NCI-H446 (cell line): ENCODE results near the gene GINS1.

Source experiments
- DNase-seq, 2 experiments: peaks; one replicate each; lab custom pipeline; 2025; lab: John Stamatoyannopoulos, UW

The GINS1 gene

DNA sequence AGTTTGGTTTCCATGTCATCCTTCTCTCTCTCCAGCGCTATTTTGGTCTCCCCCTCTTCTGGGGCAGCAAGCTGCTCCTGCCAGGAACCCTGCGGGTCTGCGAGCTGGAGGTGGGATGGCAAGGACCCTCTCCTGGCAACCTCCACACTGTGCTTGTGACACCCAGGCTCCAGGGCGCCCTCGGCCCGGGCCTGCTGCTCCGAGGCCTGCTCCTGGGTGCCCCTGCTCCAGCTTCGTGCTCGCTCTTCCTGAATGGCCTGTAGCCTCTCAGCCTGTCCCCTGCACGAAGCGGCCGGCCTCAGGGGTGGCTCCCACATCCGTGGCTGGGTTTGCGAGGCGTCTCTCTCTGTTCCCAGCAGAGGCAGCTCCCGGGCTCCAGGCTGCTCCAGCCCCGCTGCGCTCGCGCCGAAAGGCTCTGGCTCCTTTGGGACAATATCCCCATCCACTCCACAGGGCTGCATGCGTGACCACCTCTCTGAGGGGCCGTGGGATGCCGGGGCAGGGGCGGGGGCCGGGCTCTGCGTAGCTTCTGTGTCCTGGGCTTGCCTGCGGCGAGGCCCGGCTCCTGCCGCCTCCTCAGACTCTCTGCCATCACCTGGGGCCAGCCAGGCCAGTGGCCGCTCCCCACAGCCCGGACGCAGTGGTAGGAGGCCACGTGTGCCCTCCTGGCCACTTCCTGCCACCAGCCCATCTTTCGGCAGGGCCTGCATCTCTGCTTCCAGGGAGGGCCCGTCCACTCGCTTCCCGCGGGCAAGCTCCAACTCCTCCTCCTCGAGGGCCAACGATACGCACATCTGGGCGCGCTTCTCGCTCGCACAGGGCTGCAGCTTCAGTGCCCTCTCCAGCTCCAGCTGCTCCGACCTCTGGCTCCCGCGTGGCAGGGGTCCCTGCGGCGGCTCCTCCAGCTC, 68.9 kb downstream of the GINS1 start:
- no peak for DNase-seq

DNA sequence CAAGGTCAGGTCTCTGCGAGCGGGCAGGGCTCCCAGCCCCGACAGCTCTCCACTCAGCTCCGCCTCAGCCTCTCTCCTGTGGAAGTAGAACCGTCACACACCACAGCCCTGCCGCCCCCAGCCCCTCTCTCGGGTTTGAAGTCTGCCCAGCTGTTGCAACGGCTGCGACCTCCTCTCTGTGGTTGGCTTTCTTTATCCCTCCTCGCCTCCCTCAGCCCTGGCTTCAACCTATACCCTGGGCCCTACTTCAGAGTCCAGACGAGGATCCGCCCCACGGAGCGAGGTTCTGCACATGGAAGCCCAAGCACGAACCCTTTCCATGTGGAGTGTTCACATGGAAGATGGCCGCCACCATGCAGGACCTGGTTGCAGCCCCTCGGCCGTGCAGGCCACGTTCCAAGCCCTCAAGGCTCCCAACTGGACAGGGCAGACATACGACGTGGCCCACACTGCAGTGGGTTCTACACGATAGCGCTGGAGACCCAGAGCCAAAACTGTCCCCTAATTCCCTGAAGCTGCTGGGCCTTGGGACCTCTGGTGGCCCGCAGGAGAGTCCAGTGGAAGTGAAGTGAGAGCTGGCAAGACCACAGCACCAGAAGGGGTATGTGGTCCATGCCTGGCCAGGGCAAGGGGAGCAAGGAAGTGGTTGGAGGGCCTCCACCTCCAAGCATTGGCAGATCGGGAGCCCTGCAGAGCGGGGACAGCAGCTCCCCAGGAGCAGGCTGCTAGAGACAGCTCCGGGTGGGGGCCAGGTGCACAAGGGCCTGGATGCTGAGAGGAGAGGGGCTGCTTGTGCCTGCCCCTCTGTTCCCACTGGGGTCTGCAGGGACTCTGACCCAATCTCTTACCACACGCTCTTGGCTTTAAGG, 69.8 kb downstream of the GINS1 start:
- DNase-seq = no peak

DNA sequence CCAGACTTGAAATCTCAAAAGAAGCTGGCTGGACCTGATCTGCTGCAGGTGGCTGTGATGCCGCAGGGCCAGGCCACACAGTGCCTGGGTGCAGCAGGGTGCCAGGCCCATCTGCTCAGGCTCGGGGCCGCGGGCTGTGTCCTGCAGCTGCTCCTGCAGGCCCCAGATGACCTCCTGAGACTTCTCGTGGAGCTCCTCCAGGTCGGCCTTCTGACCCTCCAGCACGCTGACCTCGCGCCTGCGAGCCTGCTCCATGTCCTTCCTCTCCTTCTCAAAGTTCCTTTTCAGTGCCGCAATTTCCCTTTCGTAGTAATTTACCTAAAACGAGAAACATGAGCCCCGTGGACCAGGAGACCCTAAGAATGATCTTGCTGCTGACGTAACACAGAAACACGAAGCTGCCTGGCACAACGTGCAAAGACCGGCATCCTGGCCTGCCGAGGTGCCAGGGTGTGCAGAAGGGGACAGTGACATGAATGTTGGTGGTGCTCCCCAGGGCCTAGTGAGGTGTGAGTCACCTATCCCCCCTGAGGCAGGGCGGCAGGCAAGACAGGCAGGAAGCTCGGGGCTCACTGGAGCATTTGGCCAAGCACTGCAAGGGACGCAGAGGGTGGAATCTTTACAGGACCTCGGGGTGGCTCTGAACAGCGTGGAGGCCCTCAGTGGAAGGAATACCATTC, 71.6 kb downstream of the GINS1 start:
- peak in 1 of 2 experiments; percentile 52 for DNase-seq

DNA sequence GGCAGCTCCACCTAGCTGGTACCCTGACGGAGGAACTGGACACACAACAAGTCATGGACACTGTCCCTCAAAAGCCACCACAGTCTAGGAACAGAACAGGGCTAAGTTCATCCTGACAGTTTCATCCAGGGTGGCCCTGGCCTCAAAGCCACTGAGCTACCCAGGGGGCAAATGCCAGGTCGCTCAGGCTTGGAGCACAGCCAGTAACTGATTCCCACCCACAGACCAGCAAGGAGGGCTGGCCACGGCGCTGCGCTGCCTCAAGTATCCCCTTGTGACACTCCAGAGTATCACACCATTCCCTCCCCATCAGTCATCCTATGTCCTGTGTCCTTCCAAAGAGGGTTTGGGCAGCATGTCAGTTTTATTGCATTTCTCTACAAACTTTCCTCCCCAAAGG, 72.2 kb downstream of the GINS1 start:
- no peak for DNase-seq

DNA sequence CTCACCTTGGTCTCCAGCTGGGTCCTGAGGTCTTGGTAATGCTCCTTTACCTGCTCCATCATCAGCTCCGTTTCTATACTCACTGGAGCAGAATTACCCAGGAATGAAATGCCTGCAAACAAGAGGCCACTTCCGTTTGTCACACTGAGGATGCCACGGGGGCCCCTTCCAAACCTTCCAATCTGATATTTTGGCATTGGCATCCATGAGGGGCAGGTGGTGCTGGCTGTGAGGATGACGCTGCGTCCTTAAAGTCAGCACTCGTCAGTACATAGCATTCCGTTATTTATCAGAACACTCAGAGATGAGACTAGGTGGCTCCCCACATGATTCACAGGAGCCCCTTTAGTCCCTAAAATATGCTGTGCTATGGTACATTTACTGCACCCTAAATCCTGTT, 72.7 kb downstream of the GINS1 start:
- DNase-seq = no peak

DNA sequence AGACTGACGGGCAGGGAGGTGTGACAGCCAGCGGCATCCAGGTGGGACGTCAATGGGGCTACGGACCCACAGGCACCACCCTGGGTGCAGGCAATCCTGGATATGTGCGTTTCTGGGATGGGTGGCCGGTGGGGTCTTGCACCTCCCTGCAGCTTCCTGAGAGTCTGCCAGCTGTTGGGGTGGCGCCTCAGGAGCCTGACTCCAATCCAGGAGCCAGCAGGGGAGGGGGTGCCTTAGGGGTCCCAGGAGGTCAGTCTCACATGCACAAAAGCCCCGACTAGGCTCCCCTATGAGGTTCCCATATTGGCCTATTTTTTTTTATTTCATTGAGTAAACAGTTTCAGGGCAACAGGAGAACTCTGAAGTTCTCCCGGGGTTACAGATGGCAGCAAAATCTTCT, 73.3 kb downstream of the GINS1 start:
- DNase-seq = no peak

DNA sequence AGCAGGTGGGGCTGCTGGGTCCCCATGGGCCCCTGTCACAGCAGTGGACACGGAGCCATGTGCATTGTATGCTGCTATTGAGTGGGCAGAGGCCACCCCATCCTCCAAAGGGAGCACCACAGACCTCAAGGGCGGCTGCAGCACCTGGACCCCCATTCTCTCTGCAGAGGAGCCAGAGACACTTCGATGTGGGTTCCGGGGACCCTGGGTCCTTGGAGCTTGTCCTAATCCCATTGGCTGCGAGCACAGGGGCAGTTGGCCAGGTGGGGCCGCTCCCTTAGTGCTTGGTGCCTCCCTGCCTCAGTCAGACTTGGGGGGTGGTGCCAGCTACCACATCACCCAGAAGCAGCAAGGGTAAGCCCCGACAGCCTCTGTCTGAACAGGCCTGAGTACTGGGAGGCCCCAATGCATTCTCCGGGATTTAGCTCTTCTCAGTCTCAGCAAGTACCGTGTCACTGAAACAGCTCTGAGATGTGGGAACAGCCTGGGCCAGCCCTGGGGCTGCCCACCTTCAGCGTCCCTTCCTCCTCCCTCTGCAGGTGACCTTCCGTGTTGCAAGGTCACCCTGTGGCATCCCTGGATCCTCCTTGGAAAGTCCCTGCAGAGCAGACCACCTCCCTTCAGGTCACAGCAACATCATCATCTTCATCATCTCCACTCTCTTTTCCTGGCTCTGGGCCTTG, 73.9 kb downstream of the GINS1 start:
- DNase-seq = no peak

DNA sequence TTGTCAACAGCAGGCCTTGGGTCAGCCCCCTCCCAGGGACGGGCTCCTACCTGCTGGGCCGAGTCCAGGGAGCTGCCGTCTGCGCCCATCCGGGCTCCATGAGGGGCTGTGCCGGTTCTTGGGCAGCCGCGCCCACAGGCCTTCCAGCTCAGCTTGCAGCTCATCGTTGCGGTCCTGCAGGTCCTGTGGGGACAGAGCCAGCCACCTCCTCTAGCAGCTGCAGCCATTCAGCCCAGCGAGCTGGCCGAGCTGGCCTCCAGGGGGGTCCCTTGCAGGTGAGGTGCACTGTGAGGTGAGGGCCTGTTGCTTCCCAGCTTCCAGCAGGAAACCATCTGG, 74.4 kb downstream of the GINS1 start:
- DNase-seq = no peak

DNA sequence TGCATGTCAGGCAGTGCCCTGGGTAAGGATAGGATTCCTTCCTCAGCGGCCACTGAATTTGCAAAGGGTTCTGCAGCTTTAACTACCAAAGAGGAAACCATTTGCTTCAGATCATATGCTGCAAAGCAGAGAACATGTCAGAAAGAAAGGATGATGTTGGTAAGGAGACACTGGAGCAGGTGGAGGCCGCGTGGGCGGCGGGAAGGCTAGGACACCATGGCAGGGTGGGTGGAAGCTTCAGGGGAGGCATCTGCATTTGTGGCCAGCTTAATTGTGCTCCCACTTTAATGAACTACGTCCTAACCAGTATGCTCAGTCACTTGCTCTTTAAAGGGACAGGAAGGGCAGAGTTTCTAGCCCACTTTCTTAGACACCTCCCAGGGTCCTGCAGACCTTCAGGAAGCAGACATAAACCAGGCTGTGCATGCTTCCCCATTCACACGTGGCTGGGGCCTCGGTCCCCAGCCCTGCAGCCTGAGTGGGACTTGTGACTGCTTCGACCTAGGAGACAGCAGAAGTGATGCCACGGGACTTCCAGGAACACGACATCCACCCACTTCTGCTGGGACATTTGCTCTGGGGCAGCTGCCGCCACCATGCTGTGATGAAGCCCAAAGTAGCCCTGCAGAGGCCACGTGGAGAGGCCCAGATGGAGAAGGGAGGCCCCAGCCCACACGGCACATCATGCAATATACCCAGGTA, 76.1 kb downstream of the GINS1 start:
- DNase-seq = no peak

DNA sequence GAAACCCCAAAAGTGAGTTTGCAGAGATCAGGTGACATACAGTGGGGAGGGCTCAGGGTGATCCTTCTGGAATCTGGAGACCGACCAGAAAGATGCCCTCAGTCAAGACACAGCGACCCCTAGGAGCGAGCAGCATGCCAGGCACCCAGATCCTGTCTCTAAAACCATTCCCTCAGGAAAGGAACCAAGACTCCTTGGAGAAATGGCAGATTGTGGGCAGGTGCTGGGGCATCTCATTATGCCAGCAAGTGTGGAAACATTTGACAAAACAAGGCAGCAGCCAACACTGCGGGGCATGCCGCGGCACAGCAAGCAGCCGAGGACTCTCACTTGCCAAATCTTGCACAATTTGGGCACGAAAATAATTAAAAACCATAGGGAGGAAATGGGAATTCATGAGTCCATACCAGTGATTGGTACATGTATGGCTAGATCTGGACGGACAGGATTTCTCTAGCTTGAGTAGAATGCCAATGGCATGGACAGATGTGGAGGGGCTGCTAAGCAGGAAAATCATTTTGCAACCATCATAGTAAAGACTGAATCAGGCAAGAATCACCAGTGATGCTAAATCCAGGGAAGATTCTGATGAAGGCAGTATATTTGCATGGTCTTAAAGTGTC, 76.9 kb downstream of the GINS1 start:
- peak in 1 of 2 experiments; percentile 28 for DNase-seq

DNA sequence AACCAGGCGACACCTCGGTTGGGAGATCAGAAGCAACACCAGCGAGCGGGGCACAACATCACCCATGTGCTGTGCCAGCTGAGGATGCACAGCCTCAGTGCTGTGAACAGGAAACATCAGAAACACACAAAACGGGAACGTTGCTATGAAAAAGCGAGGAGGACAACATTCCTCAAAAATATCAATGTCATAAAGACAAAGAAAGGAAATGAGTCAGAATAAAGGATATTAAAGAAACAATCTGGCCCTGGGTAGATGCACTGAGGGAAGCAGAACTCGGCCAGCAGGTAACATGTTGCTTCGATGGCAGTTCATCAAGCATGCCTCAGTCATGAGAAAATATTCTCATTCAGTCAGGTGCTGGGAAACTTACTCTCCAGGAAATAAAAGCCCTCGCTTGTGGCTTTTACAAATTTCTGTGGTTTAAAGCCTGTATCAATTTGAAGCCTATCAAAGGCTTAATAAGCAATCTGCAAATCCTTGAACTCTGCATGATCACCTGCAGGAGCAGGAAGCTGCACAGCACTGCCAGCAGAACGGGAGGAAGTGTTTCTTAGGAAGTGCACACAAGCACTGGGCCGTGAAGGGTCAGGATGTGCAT, 77.5 kb downstream of the GINS1 start:
- DNase-seq = no peak

DNA sequence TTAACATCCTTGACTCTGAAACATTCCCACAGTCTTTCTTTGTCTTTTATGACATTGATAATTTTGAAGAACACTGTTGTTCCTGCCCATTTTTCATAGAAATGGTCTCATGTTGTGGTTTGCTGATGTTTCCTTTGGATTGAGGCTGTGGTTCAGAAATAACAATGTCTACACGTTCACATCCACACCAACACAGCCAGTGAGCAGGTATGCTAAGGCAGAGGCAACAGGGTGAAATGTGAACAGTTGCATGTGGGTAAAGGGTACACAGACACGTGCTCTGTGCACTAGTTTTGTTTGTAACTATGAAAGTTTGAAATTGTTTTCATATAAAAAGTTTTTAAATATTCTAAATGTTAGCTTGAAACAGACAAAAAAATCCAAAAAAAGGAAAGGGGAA, 78.4 kb downstream of the GINS1 start:
- no peak for DNase-seq

DNA sequence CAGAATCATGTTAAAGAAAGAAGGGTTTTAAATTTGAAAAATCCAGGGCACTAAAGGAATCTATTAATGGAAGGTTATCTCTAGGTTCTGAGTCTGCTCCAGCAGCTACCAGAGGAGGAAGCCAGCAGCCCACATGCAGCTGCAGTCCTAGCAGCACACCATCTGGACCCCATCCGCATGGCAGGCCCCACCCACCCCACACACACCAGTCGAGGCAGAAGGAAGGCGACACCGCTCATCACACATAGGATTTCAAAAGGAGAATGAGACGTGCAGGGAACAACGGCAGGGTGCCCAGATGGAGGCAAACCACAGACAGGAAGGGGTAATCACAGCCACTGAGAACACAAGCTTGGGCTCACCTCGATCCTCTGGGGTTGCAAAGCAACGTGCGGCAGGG, 78.9 kb downstream of the GINS1 start:
- no peak for DNase-seq

DNA sequence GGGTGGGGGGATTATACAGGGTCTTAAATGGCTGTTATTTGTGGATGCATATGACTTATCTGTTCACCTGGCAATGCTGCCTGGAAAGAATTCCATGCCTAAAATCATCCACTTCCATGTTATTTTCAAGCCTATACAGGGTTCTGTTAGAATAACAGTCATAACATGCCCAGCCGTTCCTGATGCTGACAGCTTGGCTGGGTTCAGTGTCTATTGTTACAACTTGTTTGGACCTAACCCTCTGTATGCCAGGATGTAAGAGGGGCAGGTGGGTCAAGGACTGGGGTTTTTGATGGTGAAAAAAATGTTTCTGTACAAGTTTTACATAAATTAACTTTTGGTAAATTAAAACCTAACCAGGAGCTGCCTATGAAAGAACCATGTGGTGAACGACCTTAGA, 79.8 kb downstream of the GINS1 start:
- DNase-seq = no peak

DNA sequence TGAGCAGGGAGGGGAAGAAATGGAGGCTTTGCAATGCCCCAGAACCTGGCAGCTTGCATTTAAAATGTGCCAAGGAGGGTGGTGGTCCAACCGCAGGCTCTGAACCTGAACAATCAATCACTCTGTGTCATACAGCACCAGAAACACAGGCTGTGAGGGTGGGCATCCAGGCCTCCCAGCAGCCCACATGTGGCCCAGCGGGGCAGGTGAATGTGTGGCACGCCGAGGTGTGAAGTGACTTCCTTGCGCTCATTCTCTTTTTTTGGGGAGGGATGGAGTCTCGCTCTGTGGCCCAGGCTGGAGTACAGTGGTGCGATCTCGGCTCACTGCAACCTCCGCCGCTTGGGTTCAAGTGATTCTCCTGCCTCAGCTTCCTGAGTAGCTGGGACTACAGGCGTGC, 80.5 kb downstream of the GINS1 start:
- no peak for DNase-seq

DNA sequence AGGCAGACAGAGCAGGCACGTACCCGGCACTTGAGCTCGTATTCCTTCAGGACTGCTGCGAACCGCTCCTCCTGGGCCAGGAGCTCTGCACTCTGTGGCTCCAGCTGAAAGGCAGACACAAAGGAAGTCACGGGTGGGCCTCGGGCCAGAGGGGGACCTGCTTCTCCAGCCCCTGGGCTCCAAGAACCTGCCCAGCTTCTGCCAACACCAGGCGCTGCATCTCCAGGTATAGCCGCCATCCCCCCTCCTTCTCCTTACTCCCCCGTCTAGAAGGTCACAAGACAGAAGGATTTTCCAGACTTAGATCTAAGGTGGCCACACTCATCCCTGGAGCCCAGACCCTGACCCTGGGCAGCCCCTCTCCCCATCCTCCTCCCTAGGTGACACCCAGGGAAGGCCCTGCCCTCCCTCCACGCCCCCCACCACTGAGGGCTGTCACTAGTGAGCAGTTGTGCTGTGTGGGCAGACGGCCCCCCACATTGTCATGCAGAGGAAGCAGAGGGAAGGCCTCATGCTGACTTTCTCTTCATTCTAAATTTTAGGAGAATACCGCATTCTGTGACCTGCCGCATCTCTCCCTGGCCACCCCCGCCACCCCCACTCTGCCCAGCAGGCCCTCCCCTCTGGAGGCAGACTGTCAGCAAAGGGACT, 81.9 kb downstream of the GINS1 start:
- DNase-seq = no peak

DNA sequence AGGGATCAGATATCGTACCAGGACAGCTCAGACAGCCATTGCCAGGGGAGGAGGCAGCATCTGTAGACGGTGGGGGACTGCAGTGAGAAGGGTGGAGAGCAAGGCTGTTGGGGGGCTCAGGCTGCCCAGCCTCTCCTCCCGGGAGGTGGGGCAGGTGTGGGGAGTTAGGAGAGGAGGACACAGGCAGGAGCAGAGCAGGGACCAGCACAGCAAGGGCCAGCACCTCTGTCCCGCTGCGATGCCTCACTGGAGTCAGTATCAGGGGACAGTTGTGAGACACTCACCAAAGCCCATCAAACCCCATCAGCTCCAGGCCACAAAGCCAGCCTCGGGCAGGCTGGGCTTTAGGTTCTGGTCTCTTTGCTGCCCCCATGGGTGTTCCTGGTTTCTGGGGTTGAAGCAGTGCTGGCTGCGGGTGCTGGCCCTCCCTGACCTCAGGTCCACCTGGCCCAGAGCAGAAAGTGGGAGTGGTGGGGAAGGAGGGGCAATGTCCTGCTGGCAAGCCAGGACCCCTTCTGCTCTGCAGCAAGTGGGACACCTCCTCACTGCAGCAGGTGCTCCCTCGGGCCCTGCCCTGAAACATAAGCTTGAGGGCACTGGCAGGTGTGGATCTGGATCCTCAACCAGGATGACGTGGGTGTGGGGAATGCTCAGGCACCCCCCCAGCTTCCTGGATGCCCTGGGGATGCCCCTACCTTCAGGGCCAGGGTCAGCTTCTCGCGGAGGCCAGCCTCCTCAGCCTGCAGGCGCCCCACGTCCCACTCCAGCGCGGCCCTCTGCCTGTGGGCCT, 83.4 kb downstream of the GINS1 start:
- DNase-seq = no peak

DNA sequence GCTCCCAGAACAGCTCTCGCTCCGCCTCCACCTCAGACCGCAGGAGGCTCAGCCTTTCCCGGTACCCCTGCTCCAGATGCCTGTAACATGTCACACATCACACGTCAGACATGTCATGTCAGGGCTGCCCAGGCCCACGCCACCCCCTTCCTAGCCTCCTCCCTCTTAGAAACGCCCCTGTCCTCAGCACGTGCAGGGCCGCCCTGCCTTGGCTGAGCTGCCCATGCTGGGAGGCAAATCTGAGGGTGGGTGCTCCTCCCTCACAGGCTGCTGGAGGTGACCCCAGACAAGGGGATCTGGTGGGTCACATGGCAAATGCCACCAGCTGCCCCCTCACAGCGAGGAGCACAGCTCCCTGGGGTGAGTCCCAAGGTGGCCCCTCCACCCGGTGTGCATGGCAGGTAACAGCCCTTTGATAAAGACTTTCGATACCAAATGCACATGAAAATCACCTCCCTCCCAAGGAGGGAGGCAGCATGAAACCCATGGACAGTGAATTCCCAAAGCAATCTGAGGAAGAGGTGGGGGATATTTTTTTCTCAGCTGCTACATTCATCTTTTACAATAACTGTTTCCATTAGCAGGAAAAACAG, 84.1 kb downstream of the GINS1 start:
- no peak for DNase-seq

DNA sequence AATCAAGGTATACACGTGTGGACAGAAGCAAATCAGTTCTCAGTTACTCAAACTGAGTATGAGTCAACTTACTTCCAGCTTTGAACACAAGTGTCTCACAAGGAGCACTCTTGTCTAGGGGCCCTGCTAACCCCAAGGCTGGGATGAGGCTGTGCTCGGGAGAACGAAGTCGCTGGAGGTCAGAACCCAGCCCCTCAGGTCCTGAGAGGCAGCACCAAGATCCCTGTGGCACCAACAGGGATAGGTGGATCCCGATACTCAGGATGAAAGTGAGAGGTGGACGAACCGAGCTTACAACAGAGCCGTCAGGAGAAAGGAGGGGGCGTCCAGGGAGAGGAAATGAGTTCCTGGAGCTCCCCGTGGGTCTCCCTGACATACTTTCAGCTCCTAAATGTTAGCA, 85.7 kb downstream of the GINS1 start:
- DNase-seq = no peak
